GM19239 (cell line): ENCODE results near the gene ZNF185.

Source experiments
- DNase-seq: peaks from one replicate; pipeline ENCODE4 v3.0.0; 2011; ENCODE audit warnings: low spot score; ENCODE audit not compliant: insufficient read length
- FAIRE-seq: peaks from 2 replicates; lab custom pipeline; 2011; peaks lifted over from hg19 to GRCh38; lab: Jason Lieb, UNC

ZNF185 gene

GRCh38 chrX:152945021-152945979, 47.4 kb downstream of the ZNF185 start:
- FAIRE-seq = no peak

GRCh38 chrX:152946681-152947080, 48.8 kb downstream of the ZNF185 start:
- no peak for DNase-seq
- FAIRE-seq = no peak

More at GRCh38 chrX:152945021-152945979, 47.4 kb downstream of the ZNF185 start:
- no peak for DNase-seq
